B cell (primary cell): Measurements from ENCODE around the gene CPSF2.

Experiments used
- EZH2 ChIP-seq: IDR thresholded peaks from 2 replicates; pipeline ENCODE4 v1.6.1; 2012; ENCODE audit warnings: borderline replicate concordance, low read depth, mild to moderate bottlenecking, moderate library complexity, low read length; ENCODE audit not compliant: insufficient read depth, poor library complexity, severe bottlenecking
- TF ChIP-seq, protein P1 (sequence below): fragments of 200-600 bp; IDR thresholded peaks from one replicate; pipeline ENCODE4 v1.8.0; 2022; ENCODE audit warnings: antibody characterized with exemption, mild to moderate bottlenecking

DNA sequence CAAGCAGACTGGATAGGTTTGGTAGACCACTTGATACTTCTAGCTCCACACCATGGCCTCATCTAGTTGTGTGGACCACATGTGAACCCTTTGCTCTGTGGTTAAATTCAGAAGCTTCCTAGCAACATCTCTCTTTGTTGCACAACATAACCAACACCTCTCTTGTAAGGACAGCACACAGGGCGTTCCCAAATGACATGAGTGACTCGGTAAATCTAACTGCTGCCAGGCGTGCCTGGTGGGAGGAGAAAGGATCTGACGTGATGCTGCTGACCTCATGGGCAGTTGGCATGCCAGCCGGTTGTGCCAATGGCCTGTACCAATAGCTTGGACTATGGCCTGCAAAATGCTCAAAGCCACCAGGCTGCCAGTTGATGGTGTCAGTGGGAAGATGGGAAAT lies 93.8 kb downstream of the CPSF2 start:
- no peak for TF ChIP-seq EZH2
- TF ChIP-seq, protein P1, sequence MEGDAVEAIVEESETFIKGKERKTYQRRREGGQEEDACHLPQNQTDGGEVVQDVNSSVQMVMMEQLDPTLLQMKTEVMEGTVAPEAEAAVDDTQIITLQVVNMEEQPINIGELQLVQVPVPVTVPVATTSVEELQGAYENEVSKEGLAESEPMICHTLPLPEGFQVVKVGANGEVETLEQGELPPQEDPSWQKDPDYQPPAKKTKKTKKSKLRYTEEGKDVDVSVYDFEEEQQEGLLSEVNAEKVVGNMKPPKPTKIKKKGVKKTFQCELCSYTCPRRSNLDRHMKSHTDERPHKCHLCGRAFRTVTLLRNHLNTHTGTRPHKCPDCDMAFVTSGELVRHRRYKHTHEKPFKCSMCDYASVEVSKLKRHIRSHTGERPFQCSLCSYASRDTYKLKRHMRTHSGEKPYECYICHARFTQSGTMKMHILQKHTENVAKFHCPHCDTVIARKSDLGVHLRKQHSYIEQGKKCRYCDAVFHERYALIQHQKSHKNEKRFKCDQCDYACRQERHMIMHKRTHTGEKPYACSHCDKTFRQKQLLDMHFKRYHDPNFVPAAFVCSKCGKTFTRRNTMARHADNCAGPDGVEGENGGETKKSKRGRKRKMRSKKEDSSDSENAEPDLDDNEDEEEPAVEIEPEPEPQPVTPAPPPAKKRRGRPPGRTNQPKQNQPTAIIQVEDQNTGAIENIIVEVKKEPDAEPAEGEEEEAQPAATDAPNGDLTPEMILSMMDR = no peak
